ENCODE measurements around the gene LSAMP.
A peak's percentile ranks its signal among the peaks of the same experiment; 100 is the strongest.

Gene LSAMP

DNA sequence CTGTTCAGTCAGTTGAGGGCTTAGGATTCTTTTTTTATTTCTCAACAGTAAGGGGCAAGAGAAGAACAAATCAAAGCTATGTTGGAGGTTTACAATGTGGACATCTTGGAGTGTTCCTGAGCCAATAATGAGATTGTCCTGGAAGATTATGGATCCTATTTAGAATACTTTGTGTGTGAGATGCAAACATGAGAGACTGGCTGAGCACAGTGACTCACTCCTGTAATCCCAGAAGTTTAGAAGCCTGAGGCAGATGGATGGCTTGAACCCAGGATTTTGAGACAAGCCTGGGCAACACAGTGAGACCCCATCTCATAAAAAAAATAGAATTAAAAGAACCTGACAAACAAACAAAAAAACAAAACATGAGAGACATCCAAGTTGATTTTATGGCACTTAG, 470.3 kb downstream of the LSAMP start:
- no peak for DNase-seq (ENCODE audit: low spot score)

DNA sequence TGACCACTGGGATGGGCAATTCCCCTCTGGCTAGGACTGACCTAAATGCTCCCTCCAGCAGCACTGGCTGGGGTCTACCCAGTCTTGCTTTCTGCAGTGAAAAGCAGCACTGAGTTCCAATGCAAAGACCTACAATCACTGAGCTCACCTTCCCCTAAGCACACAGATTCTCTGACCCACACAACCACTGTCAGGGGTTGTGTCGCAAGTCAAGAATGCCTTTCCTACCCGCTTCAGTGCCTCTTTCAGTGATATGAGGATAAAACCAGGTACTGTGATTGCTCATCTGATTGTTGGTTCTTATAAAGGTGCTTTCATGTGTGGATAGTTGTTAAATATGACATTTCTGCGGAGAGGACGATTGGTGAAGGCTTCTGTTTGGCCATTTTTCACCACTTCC, 476.4 kb downstream of the LSAMP start:
- no peak for DNase-seq (ENCODE audit: low spot score)

DNA sequence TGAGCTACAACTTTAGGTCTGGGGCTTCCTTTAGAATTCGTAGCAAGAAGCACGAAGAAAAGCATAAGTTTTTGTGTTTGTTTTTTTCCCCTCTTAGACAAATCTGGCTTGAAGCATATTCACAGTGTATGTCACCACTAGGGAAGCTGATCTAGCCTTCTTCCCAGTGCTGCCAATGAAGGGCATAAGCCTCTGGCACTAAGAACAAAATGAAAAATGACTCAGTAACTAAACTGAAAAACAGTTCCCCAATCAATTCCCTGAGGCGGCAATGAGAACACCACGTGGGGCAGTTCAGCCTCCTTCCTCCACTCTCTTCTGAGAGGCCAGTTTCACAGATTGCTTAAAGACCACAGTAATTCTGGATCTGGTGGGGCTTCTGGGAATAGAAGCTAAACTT, 483.9 kb downstream of the LSAMP start:
- no peak for DNase-seq (ENCODE audit: low spot score)

DNA sequence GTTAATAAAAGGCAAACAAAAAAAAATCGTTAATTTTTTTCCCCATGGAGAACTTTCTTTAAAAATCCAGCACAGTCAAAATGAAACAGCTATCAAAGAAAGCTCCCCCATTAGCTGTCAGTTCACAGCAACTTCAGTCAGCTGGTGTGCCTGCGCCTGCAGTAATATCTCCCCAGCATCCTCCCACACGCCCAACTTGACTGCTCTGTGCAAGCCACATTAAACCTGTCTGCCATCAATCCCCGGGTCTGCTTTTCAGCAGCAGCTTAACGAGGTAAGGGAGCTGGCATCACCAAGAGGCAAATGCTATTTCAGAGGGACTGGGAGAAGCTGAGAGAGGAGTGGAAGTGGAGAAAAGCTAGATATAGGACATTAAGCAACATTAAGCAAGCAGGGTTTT, 484.5 kb downstream of the LSAMP start:
- DNase-seq (ENCODE audit: low spot score), result peak; percentile 75

DNA sequence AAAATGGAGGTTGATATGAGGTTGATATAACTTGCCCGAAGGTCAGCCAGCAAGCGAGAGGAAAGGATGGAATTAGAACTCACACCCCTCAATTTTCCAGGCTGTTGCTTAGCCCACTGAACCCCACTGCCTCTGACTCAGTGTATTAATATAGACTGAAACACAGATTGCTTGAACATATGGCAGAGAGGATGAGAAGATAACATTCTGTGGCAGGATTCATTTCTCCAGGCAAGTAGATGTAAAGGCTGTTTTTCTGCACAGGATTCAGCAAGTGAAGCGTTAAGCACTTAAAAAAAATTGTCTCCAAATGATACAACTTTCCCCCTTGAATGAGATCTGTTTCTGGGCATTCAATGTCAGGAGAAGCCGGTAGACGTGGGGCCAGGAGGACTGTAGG, 486.8 kb downstream of the LSAMP start:
- DNase-seq (ENCODE audit: low spot score), result no peak

DNA sequence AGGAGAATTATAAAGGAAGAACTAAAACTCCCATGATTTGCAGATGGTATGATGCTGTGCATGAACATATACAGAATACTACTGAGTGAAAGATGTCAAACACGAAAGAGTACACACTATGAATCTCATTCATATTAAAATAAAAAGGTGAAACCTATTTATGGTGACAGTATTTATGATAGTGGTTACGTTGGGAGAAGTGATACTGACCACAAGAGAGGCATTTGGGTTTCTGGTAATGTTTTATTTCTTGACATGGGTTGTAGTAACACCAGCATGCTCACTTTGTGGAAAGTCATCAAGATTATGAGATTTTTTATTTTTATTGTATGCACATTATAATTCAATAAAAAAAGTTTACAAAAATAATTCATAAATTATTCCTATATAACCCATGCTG, 498.0 kb downstream of the LSAMP start:
- DNase-seq (ENCODE audit: low spot score), result no peak

DNA sequence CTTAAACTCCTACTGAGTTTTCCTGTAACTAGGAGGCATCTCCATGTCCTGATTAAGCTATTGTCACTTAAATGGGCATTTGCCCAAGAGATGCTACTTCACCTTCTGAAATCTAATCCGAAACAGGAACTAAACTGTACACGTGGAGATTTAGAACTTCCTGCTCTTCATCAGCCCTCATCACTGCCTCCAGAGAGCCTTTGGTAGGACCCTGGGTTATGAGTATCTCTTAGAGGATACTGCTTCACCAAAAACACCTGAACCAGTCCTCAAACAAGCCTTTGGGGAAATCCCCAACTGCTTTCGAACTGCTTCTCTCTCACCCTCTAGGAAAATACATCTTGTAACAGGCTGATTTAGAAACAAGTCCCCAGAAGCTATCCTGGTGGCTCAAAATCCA, 501.7 kb downstream of the LSAMP start:
- DNase-seq (ENCODE audit: low spot score), result no peak

DNA sequence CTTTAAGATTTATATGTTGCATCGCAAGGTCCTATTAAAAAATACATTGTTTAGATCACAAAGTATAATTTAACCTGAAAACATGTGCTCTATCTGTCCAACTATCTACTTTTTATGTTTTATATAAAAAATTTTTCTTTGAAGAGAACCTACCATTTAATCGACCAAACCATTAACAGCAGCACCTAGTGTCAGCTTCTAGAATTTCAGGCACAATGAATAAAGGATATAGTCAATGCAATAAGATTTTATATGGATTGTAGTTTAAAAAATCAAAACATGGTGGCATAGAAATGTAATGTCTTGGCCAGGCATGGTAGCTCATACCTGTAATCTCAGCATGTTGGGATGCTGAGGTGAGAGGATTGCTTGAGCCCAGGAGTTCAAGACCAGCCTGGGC, 508.2 kb downstream of the LSAMP start:
- DNase-seq (ENCODE audit: low spot score), result no peak

DNA sequence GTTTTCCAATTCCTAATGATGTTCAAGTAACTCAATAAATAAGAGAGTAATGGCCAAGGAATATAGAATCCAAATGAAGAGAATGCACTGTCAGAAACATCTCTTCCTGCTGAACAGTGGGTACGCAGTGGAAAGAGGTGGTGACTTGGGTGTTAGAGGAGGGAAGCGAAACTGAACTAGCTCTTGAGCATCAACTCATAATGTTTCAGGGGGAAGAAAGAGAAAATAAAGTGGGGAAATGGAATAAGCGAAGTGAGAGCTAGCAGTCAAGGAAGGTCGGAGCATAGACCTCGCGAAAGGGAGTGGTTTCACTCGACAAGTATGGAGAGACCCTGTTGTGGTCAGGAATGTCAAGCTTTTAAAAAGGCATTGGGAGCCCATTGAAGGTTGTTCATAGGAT, 512.5 kb downstream of the LSAMP start:
- no peak for DNase-seq (ENCODE audit: low spot score)

DNA sequence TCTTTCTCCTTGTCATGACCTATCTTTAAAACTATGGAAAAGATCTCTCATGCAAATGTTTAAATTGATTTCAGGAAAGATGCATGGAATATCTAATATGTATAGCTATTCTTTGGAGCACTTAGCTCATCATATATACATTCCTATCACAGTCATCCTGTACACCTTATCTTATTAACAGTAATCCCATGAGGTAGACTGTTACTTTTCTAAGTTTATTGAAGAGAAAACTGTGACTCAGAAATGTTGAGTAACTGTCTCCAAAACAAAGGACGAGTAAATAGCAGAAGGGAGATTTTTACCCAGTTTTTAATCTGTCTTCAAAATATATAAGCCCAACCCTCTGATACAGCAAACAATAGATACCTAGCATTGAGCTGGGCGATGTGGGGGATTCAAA, 513.7 kb downstream of the LSAMP start:
- DNase-seq (ENCODE audit: low spot score), result no peak

DNA sequence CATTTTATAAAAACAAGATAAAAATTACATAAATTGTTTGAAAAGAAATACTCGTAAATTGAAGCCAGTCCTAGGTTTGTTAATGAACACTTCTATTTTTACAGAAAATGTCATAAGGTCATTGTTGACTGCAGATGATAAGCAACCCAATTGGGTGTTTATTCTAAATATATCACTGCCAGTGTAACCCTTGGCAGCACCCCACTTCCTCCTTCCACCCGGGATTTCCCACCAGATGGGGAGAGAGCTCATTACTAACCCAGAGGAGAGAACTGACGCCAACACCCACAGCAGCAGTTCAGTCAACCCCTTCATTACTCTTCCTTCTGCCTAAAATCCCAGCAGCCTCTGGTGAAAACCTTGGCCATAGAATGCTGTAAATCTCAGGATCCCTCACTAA, 514.4 kb downstream of the LSAMP start:
- DNase-seq (ENCODE audit: low spot score), result no peak

DNA sequence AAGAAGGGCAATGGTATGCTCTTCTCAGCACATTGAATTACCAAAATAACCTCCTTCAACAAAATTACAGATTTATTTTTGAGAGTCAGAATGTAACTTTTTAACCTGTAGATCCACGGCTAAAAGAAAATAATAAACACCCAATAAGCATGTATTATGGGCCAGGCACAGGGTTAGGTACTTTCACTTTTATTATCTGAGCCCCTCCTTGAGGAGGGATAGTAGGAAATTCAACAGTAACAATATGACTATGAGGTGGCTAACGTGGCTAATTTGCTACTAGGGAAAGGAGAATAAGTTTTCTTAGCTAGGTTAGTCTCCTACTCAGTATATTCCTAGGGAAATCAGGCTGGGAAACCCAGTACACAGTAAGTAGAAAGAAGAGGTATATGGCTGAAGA, 515.1 kb downstream of the LSAMP start:
- no peak for DNase-seq (ENCODE audit: low spot score)

DNA sequence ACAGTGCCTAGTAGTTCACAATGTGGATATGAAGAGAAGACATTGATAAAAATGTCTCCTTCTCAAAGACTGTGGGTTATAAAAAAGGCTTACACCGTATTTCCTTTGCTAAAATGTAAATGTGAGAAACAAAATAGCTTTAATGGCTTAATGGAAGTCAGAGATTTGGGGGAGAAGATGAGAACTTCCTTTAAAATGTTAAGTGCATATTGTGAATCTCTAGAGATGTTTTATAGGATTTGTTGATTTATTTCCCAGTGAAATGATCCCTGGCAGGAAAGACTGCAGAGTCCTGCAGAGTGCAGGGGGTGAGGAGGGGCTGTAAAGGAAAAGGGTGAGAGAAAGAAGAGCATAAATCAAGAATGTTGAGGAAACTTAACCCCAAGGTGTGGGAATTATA, 516.9 kb downstream of the LSAMP start:
- DNase-seq (ENCODE audit: low spot score), result no peak

DNA sequence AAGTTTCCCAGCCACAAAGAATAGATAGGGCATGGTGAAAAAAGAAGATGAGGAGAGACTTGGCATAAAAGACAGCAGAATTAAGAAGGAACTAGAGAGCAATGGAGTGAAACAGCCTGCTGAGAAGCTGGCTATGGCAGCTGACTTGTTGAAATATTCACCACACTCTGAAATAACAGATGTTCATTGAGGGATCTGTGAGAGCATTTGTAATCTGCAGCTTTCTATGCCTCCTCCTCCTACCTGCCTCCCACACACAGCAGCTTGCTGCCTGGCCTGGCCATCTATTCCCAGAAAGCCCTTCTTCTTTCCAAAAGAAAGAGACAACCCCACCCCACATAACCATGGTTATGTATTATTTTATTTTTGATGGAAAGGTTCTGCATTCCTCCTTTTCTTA, 518.1 kb downstream of the LSAMP start:
- no peak for DNase-seq (ENCODE audit: low spot score)

DNA sequence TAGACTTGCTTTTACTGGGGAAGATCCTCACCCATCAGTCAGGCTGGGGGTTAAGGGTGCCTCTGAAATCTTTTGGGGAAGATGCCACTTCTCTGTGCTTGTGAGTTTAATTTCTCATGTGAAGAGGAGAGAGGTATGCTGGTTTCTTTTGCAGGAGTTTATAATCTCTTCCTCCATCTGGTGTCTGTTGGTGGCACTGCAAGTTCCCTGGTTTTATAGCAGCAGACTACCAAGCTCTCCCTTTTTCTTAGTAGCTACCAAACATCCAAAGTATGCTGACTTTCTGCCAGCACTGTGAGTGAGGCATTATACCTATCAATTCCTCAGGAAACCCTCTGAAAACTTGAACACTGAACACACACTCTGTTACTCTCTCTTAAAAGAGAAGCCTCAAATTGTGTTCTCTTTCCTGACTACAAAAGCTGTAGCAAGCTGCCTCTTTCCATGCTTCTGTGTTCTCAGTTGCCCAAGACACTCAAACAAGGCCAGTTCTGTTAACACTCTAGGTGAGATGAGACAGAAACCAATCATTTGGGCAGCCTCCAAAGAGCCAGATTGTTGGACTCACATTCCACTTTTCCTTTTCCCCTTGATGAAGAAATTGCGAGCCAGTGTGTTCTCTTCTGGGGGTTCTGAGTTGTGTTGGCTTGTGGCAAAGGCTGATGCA, 522.5 kb downstream of the LSAMP start:
- peak; percentile 16 for DNase-seq (ENCODE audit: low spot score)

DNA sequence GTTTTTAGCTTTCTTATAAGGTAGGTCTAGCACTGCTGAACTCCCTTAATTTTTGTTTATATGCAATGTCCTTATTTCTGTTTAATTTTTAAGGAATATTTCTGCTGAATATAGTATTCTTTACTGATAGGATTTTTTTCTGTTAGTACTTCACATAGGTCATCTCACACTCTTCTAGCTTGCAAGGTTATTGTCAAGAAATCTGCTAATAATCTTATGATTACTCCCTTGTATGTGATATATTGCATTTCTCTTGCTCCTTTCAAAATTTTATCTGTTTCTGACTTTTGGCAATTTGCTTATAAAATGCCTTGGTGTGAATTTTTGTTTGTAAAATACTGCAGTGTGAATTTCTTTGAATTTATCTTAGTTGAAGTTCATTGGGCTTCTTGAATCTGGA, 523.6 kb downstream of the LSAMP start:
- DNase-seq (ENCODE audit: low spot score), result no peak

DNA sequence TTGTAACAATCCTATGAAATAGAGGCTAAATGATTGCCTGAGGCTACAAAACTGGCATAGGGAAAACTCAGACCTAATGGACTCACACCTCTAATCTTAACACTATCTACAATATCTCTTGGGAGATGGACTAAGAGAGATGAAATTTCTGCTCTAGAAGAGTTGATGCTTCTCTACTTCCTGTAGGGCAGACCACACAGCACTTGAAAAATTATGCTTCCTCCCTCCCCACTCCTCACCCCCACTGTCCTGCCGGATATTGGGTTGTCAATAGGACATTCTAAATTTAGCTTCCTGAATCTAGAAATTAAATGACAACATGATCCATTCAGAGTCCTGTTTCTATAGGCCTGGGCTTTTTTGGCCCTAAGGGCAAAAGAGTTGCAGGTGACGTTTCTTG, 526.4 kb downstream of the LSAMP start:
- no peak for DNase-seq (ENCODE audit: low spot score)

DNA sequence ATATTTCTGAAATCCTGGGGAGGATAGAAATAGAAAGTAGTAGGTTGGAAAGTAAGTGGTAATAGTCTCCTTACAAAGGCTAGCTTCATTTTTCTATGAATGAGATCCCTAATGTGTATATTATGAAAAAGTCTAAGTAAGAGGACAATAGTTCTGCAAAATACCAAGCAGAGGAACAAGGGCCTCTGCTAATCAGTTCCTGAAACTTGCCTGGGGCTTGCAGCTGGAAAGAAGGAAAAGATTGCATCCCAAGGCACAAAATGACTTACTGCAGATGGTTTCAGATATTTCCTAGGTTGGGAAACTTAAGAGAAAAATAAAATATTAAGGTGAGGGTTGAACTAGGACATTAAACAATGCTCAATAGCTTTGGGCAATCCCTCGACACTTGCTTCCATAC, 528.4 kb downstream of the LSAMP start:
- DNase-seq (ENCODE audit: low spot score), result no peak

DNA sequence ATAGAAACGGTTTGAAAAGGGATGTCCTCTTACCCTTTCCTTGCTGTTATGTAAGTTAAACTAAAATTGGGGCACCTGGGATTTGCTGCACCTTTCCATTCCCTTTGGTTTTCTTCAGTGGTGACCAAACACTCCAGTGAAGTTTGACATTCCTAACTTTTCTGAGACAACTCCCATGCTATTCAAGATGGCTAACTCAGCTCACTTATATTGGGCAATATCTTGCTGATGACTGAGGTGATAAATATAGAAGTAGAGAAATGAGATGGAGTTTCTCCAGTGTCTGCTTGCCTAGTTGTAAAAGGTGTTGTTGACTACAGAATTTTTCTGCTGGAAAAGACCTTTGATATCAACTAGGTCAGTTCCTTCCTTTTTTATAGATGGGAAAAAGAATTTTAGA, 530.2 kb downstream of the LSAMP start:
- no peak for DNase-seq (ENCODE audit: low spot score)

DNA sequence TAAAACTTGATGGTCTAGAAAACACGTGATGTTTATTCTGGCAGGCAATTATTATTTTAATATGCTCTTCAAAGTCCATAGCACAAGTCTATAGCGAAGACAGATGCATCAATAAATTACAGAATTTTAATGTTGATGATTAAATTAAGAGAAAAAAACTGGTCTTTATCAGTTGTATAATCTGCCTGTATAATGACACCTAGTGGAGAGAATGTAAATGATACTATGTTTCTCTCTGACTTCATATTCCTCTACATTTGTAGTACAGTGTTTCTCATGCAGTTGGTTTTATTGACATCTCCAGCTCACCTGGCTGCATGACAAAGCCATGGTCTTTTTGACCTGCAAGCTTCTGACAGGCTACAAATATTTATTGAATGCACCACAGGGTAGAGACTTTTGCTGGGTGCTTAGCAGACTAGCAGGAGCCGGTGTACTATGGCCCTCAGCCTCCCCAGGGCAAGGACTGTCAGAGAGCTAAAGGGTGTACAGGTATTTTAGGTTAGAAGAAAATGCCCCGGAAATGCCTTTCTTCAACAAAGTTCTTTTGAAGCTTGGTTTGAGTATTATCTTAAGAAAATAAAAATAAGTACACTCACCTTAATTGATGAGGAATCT, 532.1 kb downstream of the LSAMP start:
- no peak for DNase-seq (ENCODE audit: low spot score)

DNA sequence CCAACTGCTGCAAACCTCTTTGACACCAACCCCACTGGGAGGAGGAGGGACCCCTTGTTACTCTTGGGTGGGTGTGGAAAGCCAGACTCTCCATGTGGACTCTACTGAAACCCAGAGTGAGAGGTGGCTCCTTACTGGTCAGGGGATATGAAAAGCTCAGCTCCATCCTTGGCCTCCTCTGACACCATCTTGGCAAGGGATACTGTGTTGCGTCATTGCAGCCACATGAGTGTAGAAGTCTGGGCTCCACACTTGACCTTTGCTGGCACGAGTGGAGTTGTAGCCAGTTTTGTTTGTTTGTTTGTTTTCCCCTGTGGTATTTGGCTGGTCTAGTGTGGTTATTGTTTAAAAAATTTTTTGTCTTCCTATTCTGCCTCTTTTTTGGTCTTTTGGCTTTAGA, 532.9 kb downstream of the LSAMP start:
- no peak for DNase-seq (ENCODE audit: low spot score)

DNA sequence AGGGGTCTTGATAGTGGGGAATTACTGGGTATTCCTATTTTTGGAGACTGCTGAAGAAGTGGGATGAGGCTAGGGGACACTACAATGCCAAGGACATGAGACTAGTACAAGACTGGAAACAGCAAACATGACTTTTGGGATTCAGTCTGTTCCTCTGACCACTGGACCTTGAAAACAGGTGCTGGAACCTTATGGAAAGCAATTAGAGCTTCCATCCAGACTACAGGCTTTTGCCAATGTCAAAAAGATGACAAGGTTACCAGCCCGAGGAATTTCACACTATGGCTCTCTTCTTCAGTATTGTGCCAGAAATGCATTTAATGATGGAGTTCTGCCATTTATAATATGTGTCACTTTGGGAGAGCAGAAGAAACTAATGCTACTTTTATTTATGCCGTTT, 539.4 kb downstream of the LSAMP start:
- no peak for DNase-seq (ENCODE audit: low spot score)

DNA sequence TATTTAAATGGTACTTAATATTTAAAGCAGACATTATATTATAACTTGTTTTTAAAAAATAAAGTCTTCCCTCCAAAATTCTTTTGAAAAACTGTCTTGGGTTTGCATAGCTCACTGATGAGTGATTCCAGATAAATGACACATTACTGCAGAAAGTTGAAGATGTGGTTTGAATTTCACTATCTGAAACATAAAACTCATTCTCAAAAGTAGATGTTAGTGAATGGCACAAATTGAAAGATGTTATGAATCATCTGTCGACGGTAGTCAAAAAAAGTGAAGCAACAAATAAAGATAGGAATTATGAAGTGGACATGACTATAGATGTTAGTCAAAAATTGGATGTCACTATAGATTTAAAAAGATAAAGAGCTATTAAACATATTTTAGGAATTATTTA, 541.4 kb downstream of the LSAMP start:
- DNase-seq (ENCODE audit: low spot score), result no peak

DNA sequence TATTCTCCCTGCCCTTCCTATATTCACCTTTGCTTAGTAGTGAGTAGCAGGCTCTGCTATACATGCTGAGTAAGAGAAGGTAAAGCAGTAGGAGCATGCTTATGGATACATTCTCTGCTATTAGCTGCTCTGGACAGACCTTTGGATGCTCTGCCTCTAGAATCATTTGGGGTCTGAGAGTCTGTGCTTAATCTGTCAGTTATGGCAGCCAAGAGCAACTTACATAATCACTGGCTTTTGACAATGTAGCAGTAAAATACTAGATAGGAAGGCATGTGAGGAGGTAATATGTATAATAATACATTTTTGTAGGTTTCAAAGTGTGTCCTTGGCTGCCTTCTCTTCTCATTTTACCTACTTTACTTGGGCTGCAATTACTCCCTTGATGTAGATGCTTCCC, 544.3 kb downstream of the LSAMP start:
- DNase-seq (ENCODE audit: low spot score), result no peak
